DMS 273 (cell line): ENCODE results near the gene ELOVL5.

Experiments
- DNase-seq: peaks from one replicate; lab custom pipeline; 2025; ENCODE audit not compliant: unreplicated experiment; lab: John Stamatoyannopoulos, UW

The ELOVL5 gene

DNA sequence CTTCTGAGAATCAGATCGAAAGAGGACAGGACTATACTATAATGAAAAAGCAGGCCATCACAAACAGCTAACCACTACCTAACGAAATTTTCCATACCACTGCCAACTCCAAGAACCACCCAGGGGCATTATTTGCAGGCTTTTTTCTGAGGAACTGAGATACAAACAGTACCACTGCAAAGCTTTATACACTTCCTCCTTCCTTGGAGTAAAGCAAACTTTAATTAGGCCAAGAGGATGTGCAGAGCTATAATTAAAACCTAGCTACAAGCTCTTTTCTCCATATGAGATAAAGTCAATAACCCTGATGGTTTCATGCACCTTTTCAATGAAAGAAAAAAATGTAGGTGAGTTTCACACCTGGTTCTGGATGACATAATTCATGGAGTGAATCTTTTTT lies 68.5 kb downstream of the ELOVL5 start:
- DNase-seq = no peak

DNA sequence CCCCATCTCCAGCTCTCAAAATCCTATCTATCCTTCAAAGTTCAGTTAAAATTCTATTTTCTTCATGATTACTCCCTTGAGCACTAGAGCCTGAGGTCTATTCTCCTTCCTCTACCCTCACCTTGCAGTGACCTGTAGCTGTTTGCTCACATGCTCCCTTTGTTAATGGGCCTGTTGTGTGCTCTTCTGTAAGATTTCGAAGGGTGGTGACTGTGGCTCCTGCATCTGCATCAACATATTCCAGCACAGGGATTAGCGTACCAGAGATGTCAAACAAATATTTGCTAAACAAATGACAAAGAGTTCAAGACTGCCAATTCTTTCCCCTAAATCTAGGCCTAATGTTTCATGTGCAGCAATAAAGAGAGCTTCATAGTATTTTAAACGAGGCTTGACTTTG lies 69.5 kb downstream of the ELOVL5 start:
- no peak for DNase-seq

- DNase-seq = no peak
These were observed 75.4 kb downstream of the ELOVL5 start for GRCh38 chr6:53273370-53273769.

GRCh38 chr6:53269827-53270226 lies 78.9 kb downstream of the ELOVL5 start:
- DNase-seq = no peak

- no peak for DNase-seq
These were observed 79.7 kb downstream of the ELOVL5 start for GRCh38 chr6:53268858-53269608.

GRCh38 chr6:53266553-53267090 lies 82.1 kb downstream of the ELOVL5 start:
- DNase-seq = no peak

DNA sequence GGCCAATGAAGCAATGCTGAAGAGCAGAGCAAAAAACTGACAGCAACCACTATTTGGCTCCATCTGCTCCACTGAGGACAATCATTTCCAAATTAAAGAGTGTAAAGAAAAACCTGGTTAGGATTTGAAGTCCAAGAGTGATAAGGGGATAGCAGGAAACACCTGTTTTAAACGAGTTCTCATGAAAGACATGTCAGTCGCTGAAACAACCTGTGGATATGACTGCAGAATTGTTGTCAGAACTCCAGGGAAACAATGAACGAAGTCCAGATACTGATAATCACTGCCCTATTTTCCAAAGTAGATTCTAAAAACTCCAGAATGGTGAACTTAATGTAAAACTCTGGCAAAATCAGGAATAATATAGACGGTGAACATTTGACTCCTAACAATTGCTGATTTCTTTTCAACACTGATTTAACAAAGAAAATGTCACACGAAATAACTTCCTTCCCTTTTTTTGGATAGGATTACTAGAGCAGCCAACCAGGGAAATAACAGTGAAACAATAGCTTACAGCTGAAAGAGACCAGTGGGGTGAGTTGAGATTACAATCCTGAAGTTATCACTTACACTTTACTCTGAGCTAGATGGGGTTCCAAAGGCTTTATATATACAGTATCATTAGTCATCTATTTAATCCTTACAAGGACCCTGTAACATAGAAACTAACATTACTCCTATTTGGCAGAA lies 83.7 kb downstream of the ELOVL5 start:
- no peak for DNase-seq

DNA sequence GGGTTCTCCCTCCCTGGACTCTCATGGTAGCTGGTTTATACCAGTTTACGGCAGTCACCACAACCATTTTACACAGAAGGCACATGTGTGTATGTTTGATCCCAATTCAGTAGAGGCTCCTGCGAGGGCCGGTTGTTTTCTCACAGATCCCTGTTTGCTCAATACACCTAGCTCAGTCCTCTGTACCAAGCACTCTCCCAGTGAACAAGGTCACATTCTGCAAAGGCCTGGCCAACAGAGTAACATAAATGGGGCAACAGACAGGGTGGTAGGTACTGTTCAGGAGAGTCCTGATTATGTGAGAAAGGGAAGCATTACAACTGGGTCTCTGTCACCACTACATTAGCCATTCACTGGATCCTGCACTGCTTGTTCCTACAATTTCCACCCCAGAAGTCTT lies 84.4 kb downstream of the ELOVL5 start:
- DNase-seq = no peak

GRCh38 chr6:53263917-53264316 lies 84.8 kb downstream of the ELOVL5 start:
- DNase-seq = no peak

- DNase-seq = no peak
These were observed 88.7 kb downstream of the ELOVL5 start for GRCh38 chr6:53259860-53260580.

GRCh38 chr6:53258774-53259155 lies 90.0 kb downstream of the ELOVL5 start:
- no peak for DNase-seq

DNA sequence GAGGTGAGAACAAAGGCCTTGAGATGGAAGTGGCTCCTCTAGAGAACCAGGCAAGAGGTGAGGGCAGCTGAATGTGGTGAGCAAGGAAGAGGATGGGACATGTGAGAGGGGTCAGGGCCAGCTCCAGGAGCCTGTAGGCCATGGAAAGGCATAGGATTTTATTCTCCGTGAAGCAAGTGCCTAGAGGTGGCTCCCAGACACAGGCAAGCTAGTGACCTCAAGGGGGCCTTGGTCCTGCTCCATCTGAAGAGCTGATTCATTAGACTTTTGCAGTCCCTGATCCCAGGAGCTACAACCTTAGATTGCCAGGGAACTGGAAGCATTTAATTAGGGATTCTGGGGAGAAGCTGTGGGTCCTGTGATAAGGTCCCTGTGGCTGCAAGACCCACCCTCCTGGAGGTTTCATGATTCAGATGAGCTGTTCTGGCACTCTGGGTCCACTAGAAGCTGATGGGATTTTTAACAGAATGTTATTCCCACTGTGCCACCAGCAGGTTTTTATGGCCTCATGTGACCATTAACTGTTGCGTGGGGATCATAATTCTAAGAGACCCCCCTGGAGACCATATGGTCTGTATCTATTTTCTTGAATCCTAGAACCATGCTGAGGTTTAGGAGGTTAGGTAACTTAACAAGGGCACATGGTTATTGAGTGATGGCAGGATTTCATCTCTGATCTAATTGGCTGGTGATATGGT lies 90.5 kb downstream of the ELOVL5 start:
- DNase-seq = no peak

- DNase-seq = no peak
These were observed 91.2 kb downstream of the ELOVL5 start for GRCh38 chr6:53257533-53257932.

DNA sequence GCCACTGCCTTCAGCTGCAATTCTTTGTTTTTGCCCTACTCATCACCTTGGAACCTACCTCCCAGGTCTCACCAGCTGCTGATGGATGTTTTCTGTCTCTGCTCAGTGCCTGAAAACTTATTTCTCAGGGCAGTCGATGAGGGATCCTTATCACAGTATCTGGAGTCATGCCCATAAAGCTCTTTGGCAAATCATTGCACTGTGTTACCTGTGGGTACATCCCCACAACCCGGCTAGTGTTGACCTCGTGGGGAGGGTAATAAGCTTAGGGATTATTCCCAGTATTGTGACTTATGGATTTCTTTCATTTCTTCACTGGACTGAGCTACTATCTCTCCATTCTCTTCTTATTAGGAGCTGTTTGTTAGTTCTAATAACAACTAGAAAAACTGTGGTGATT lies 91.7 kb downstream of the ELOVL5 start:
- no peak for DNase-seq

DNA sequence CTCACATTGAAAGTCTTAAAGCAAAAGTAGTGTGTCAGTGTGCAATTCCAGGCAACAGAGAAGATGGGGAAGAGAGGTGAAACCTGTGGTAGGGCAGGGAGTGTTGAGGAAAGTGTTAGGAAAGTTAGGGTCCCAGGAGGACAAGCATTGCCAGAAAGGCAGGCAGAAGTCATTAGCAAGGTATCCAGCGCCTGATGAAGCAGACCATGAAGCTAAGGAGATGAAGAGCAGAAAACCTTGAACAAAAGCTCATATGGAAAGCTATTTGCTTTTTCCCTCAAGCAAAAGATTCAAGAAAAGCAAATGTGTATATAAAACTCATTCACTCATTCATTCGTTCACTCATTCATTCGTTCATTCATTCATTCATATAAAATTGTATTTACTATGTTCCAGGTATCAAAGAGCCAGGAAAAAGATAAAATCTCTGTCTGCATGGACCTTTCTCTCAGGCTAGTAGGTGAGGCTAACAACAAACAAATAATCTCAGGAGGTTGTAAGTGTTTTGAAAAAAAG lies 96.5 kb downstream of the ELOVL5 start:
- DNase-seq = no peak

- DNase-seq = no peak
These were observed 97.6 kb downstream of the ELOVL5 start for GRCh38 chr6:53251033-53251672.

GRCh38 chr6:53250176-53251032 lies 98.3 kb downstream of the ELOVL5 start:
- no peak for DNase-seq

GRCh38 chr6:53246924-53247323 lies 101.8 kb downstream of the ELOVL5 start:
- DNase-seq = no peak

- DNase-seq = no peak
These were observed 103.8 kb downstream of the ELOVL5 start for GRCh38 chr6:53244958-53245357.
